ENCODE results near the gene AP4M1. TPM values are rescaled to one million over a fixed set of nuclear protein-coding genes. Genes with fewer than 3 reads are reported as not detected.

Gene AP4M1
- total RNA-seq, 4 donors from 2014 or later, result 23.0 to 34.1 (median 25.9) TPM

DNA sequence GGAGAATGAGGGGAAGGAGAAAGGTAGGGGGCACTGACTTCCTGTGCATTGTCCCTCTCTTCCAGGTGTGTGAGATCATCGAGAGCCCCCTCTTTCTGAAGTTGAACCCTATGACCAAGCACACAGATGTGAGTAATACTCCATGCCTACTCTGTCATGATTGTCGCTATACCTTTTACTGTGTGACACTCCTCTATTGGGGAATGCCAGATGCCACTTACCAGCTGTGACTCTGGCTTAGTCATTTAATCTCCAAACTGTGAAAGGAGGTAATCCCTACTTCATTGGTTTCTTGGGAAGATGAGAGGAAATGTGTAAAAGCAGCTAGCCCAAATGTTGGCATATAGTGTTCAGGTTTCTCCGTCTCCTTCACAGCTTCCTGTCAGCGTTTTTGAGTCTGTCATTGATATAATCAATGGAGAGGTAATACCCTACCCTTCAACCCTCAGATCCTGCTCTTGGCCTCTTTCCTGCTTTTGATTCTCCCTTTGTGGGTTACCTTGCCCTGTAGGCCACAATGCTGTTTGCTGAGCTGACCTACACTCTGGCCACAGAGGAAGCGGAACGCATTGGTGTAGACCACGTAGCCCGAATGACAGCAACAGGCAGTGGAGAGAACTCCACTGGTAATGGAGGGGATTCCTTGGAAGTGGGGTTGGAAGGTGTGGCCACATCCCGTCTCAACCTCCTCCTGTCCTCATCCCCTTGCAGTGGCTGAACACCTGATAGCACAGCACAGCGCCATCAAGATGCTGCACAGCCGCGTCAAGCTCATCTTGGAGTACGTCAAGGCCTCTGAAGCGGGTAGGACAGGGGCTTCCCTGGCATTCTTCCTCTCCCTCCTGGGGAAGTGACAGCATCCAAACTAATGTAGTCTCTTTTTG, 10.7 kb upstream of the AP4M1 start:
- H3K36me3 ChIP-seq, result peaks cover 7 to 58% (median 18%) of the 10 kb centered on the region in 3 donors
- WGBS, 2 donors, result 85 to 89% methylated on average over 14 of the region's 14 CpGs
- DNase-seq (ENCODE audit: low spot score in 2 of 2), result no peak
- peaks cover 0 to 37% (median 8%) of the 10 kb centered on the region in 4 donors for H3K4me1 ChIP-seq
- no peaks in the 10 kb centered on the region for H3K27me3 ChIP-seq
- no peak overlapping the region for H3K27ac ChIP-seq
- H3K9me3 ChIP-seq, result no peaks in the 10 kb centered on the region
- no peak overlapping the region for H3K4me3 ChIP-seq
- TF ChIP-seq CTCF (IDR thresholded peaks at IDR 0.05) (no peak), EP300 (IDR thresholded peaks at IDR 0.05) (no peak), POLR2A (IDR thresholded peaks at IDR 0.05) (no peak)

- Histone ChIP-seq H3K36me3 (peaks cover 7 to 66% (median 25%) of the 10 kb centered on the region in 3 donors), H3K4me1 (peaks cover 0 to 37% (median 8%) of the 10 kb centered on the region in 4 donors), H3K27ac (no peak overlapping the region), H3K4me3 (no peak overlapping the region), H3K27me3 (no peaks in the 10 kb centered on the region), H3K9me3 (no peaks in the 10 kb centered on the region)
- TF ChIP-seq EP300 (IDR thresholded peaks at IDR 0.05), result no peak
- TF ChIP-seq POLR2A (IDR thresholded peaks at IDR 0.05), result no peak
- TF ChIP-seq CTCF (IDR thresholded peaks at IDR 0.05), result no peak
- no peak for DNase-seq (ENCODE audit: low spot score in 2 of 2)
- 49 to 57% methylated on average over 19 of the region's 19 CpGs for WGBS, 2 donors
Measured at GRCh38 chr7:100091411-100092181, 9.8 kb upstream of the AP4M1 start.

DNA sequence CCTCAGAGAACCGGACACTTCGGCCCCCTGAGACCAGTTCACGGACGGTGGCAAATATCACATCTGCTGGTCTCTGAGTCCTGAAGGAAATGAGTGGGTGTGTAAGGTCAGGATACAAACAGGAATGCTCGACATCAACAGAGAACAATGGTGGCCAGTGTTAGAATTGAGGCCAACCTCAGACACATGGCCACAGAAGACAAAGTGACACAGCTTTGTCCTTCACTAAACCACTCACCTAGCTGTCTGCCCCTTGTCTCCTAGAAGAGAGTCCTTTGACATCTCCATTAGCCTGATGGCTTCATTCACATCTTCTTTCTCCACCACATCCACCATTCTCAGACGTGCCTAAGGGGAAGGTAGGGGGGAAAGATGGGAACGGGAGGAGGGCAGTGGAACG, 8.4 kb upstream of the AP4M1 start:
- Histone ChIP-seq H3K4me1 (peaks cover 0 to 34% (median 8%) of the 10 kb centered on the region in 4 donors), H3K27me3 (no peaks in the 10 kb centered on the region), H3K4me3 (no peak overlapping the region), H3K36me3 (peaks cover 7 to 81% (median 38%) of the 10 kb centered on the region in 3 donors), H3K9me3 (no peaks in the 10 kb centered on the region), H3K27ac (peak overlapping the region in 1 of 4 donors; percentile 61)
- DNase-seq (ENCODE audit: low spot score in 2 of 2), result no peak
- 17 to 39% methylated on average over 8 of the region's 8 CpGs for WGBS, 2 donors
- TF ChIP-seq EP300 (IDR thresholded peaks at IDR 0.05) (no peak), CTCF (IDR thresholded peaks at IDR 0.05) (no peak), POLR2A (IDR thresholded peaks at IDR 0.05) (no peak)

GRCh38 chr7:100093498-100093897, 7.9 kb upstream of the AP4M1 start:
- H3K4me3 ChIP-seq, result no peak overlapping the region
- H3K9me3 ChIP-seq, result no peaks in the 10 kb centered on the region
- no peaks in the 10 kb centered on the region for H3K27me3 ChIP-seq
- peaks cover 0 to 34% (median 3%) of the 10 kb centered on the region in 4 donors for H3K4me1 ChIP-seq
- peaks cover 7 to 85% (median 43%) of the 10 kb centered on the region in 3 donors for H3K36me3 ChIP-seq
- no peak for TF ChIP-seq POLR2A (IDR thresholded peaks at IDR 0.05)
- TF ChIP-seq CTCF (IDR thresholded peaks at IDR 0.05), result no peak
- no peak for TF ChIP-seq EP300 (IDR thresholded peaks at IDR 0.05)
- no peak for DNase-seq (ENCODE audit: low spot score in 2 of 2)
- 51 to 52% methylated on average over 11 to 12 of the region's 13 CpGs for WGBS, 2 donors
- H3K27ac ChIP-seq, result peak overlapping the region in 1 of 4 donors; percentile 61
